ENCODE data around the gene HLA-DRB5. TPM values are rescaled to one million over a fixed set of nuclear protein-coding genes. Genes with fewer than 3 reads are reported as not detected.

Gene HLA-DRB5
- total RNA-seq, 1 donor from 2014 or later: 197 TPM

GRCh38 chr6:32566957-32567356 is 36.9 kb upstream of the HLA-DRB5 start:
- Histone ChIP-seq H3K4me3 (no peak overlapping the region), H3K4me1 (no peaks in the 10 kb centered on the region), H3K27ac (no peak overlapping the region), H3K36me3 (no peaks in the 10 kb centered on the region), H3K9me3 (no peaks in the 10 kb centered on the region), H3K27me3 (no peaks in the 10 kb centered on the region)
- intact Hi-C loops (cut with DNase I): no loop called here
- TF ChIP-seq CTCF (IDR thresholded peaks at IDR 0.05): no peak
- DNase-seq: no peak
- no peak for ATAC-seq

GRCh38 chr6:32565511-32565910 is 35.4 kb upstream of the HLA-DRB5 start:
- intact Hi-C loops (cut with DNase I): no loop called here
- TF ChIP-seq CTCF (IDR thresholded peaks at IDR 0.05): no peak
- Histone ChIP-seq H3K27me3 (no peaks in the 10 kb centered on the region), H3K27ac (no peak overlapping the region), H3K4me3 (no peak overlapping the region), H3K36me3 (no peaks in the 10 kb centered on the region), H3K9me3 (no peaks in the 10 kb centered on the region), H3K4me1 (no peaks in the 10 kb centered on the region)
- DNase-seq (no peak), ATAC-seq (no peak)

- DNase-seq (no peak), ATAC-seq (no peak)
- Histone ChIP-seq H3K27me3 (no peaks in the 10 kb centered on the region), H3K36me3 (no peaks in the 10 kb centered on the region), H3K27ac (no peak overlapping the region), H3K4me3 (no peak overlapping the region), H3K4me1 (no peaks in the 10 kb centered on the region), H3K9me3 (no peaks in the 10 kb centered on the region)
- no peak for TF ChIP-seq CTCF (IDR thresholded peaks at IDR 0.05)
- intact Hi-C loops (cut with DNase I): no loop called here
Observed at GRCh38 chr6:32562940-32563339, 32.9 kb upstream of the HLA-DRB5 start.

GRCh38 chr6:32559747-32560146 is 29.7 kb upstream of the HLA-DRB5 start:
- Histone ChIP-seq H3K27ac (no peak overlapping the region), H3K9me3 (no peaks in the 10 kb centered on the region), H3K4me1 (no peaks in the 10 kb centered on the region), H3K27me3 (no peaks in the 10 kb centered on the region), H3K36me3 (no peaks in the 10 kb centered on the region), H3K4me3 (no peak overlapping the region)
- TF ChIP-seq CTCF (IDR thresholded peaks at IDR 0.05): no peak
- intact Hi-C loops (cut with DNase I): no loop called here
- ATAC-seq (no peak), DNase-seq (no peak)

GRCh38 chr6:32558426-32559057 is 28.5 kb upstream of the HLA-DRB5 start:
- H3K9me3 ChIP-seq: no peaks in the 10 kb centered on the region
- DNase-seq (no peak), ATAC-seq (peak; percentile 61)
- TF ChIP-seq CTCF (IDR thresholded peaks at IDR 0.05): no peak
- no peaks in the 10 kb centered on the region for H3K36me3 ChIP-seq
- H3K27me3 ChIP-seq: no peaks in the 10 kb centered on the region
- no peaks in the 10 kb centered on the region for H3K4me1 ChIP-seq
- H3K4me3 ChIP-seq: no peak overlapping the region
- intact Hi-C loops (cut with DNase I): no loop called here
- H3K27ac ChIP-seq: no peak overlapping the region

All from upper lobe of right lung (tissue), 1 donor.